Activated naive CD4-positive, alpha-beta T cell treated with anti-CD3 and anti-CD28 coated beads, Interleukin-2, amount 50 U/mL, for 72 hours (primary cell): ENCODE data around the gene FAM185A. TPM values are rescaled to one million over a fixed set of nuclear protein-coding genes. Genes with fewer than 3 reads are reported as not detected.

Experiments used
- ATAC-seq, 2 donors: fragments of 150-1000 bp; cut with Tn5 transposase; 2 replicates each; pipeline ENCODE4 v1.10.0; 2021; ENCODE audit warnings: mild to moderate bottlenecking in 2 of 2, moderate library complexity in 2 of 2
- DNase-seq, 2 donors: peaks; one replicate each; pipeline ENCODE4 v3.0.0; 2021 to 2022; ENCODE audit warnings: low spot score in 2 of 2
- H3K27ac Mint-ChIP-seq, 2 donors: one replicate each; pipeline ENCODE4 v1.8.0; 2022; ENCODE audit warnings: mild to moderate bottlenecking in 2 of 2, mixed read lengths in 2 of 2
- H3K36me3 Mint-ChIP-seq, 2 donors: one replicate each; pipeline ENCODE4 v1.8.0; 2022; ENCODE audit warnings: mixed read lengths in 2 of 2
- H3K9me3 Mint-ChIP-seq, 2 donors: one replicate each; pipeline ENCODE4 v1.8.0; 2022; ENCODE audit warnings: mixed read lengths in 2 of 2
- total RNA-seq, 2 donors: library from RNA; stranded (reverse); gene quantifications; one replicate each; pipeline ENCODE4 v1.2.3, GENCODE V29; 2022

Gene FAM185A
- total RNA-seq, 2 donors from 2014 or later: 5.7 to 9.2 TPM

DNA sequence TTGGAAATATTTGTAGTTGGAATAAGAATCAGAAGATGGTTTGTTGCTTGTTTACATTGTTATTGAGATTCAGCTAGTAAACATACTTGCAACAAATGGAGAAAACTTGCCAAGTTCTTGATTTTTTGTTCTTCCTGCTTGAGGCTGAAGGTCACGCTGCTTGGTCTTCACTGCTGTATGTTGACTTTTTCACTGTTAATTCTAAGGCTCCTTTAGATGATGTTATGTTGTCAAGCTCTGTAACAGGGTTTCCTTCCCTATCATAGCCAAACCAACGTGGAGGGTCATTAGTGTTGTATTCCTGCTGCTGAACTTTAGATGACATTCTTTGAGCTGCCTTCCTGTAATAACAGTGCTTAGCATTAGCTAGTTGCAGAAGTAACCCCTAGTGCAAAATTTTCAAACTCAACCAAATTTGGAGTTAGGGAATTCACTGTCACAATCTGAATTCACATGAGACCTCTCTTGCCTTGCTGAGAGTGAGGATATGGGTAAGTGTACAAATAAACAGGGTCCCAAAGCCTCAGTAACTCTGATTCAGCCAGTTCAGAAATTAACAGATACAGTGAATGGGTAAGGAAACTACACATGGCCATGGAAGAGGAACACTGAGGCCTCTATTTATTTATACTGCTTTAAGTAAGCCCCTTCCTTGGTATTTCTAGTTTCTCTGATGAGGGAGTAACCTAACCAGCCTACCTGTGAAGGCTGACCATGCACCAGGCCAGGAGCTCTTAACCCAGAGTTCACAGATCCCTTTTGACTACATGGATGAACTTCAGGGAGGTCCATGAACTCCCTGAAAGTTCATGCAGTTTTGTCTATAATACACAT is 64.6 kb downstream of the FAM185A start:
- Mint-ChIP-seq H3K27ac (peak overlapping the region in 1 of 2 donors; percentile 30), H3K36me3 (no peaks in the 10 kb centered on the region), H3K9me3 (no peaks in the 10 kb centered on the region)
- ATAC-seq (peak; percentile 26 to 43), DNase-seq (no peak)

DNA sequence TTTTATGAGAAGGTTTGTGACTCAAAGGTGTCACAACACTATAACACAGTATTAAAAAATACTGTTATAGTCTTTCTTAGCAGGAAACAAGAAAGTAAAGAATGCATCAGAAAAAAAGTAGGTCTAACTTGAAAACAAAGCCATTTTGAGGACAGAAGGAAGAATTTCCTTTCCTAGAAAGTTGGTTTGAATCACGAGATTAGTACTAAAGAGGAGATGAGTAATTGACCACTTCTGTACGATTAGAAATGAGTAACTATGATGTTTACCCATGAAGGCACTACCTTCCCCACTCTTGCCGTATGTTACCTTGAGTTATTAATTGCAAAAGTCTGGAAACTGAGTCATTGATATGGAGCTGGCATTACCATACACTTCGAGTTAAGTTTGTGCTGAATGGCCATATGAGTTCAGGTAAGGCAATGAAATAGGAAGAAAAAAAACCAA is 65.2 kb downstream of the FAM185A start:
- Mint-ChIP-seq H3K27ac (peak overlapping the region in 1 of 2 donors; percentile 30), H3K36me3 (no peaks in the 10 kb centered on the region), H3K9me3 (no peaks in the 10 kb centered on the region)
- DNase-seq (no peak), ATAC-seq (peak; percentile 95 to 97)

DNA sequence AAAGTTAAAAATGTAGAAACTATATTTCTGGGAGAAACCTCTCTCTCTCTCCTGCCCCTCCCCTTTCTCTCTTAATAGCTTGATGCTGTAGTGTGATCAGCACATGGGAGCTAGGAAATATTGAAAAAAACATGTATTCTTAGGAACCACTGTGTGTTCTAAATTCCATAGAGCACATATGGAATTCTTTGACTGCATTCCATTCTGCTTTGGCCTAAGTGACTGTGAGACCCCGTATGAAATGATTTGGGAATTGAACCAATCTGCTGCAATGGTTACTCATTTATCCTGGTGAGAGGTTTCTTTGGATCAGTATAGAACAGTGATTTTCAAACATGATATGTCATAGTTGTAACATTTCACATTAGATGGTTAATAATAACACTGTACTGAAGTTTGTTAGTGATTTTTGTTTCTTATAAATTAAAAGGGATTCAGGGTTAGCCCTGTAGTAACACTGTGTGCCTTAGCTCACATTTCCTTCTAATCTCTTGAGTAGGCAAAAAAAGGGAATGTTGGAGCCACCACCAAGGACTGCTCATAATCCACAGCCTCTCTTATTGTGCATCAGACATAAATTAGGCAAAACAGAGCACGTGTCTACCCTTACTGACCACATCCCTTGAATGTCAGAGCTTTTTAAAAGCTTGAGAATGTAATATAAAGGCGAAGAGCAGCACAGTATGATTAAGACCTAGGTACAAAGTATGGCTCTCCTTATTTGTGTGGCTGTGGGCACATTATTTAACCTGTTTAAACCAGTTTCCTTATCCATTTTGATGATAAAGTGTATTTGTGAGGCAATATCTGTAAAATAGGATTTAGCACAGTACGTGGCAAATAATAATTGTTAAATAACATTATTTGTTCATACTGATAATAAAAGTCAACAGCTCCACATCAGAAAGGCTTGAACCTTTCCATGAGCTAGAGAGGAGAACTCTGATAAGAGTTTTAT is 69.1 kb downstream of the FAM185A start:
- Mint-ChIP-seq H3K27ac (no peak overlapping the region), H3K9me3 (no peaks in the 10 kb centered on the region), H3K36me3 (no peaks in the 10 kb centered on the region)
- ATAC-seq: no peak
- no peak for DNase-seq

DNA sequence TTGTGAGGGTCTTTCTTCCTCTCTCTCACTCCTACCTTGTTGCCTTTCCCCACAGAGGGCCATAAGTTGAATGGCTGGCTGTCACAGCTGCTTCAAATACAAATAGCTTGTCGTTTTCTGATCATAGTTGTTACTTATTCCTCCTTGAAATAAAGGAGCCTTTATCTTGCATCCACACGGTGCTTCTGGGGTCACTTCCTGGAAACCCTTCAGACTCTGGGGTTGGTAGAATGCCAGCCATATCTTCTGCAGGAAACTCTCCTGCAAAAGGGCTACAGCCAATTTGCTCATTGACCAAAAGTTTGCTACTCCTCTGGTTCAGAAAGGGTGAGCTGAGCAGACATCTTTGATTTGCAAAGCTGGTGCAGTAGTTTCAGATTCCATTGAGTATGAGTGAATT is 70.4 kb downstream of the FAM185A start:
- H3K36me3 Mint-ChIP-seq: no peaks in the 10 kb centered on the region
- no peak overlapping the region for H3K27ac Mint-ChIP-seq
- DNase-seq (no peak), ATAC-seq (no peak)
- H3K9me3 Mint-ChIP-seq: no peaks in the 10 kb centered on the region

DNA sequence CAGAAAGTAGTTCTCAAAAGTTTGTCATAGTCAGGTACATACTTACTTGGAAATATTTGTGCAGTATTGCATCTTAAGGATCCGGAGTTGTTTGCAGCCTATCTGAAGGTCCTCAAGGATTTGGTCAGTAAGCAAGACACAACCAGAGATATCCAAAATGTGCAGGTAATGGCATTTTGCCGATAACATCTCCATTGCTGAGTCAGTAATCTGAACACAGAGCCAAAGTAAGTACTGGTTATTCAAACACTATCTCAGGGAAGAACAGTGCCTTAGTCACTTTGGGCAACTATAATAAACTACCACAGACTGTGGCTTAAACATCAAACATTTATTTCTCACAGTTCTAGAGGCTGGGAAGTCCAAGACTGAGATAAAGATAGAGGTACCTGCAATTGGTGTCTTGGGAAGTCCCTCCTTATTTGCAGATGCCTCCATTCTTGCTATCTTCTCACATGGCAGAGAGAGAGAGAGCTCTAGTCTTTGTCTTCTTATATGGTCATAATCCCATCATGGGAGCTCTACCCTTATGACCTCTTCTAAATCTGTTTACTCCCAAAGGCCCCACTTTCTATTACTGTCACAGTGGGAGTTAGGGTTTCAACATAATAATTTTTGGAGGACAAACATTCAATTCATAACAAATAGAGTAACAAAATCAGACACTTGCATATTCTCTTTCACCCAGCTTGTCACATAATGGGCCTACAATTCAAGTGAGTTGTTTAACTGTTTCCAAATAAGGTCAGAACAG is 73.4 kb downstream of the FAM185A start:
- no peak overlapping the region for H3K27ac Mint-ChIP-seq
- H3K9me3 Mint-ChIP-seq: no peaks in the 10 kb centered on the region
- ATAC-seq (no peak), DNase-seq (no peak)
- H3K36me3 Mint-ChIP-seq: peaks cover 0 to 3% of the 10 kb centered on the region in 2 donors

DNA sequence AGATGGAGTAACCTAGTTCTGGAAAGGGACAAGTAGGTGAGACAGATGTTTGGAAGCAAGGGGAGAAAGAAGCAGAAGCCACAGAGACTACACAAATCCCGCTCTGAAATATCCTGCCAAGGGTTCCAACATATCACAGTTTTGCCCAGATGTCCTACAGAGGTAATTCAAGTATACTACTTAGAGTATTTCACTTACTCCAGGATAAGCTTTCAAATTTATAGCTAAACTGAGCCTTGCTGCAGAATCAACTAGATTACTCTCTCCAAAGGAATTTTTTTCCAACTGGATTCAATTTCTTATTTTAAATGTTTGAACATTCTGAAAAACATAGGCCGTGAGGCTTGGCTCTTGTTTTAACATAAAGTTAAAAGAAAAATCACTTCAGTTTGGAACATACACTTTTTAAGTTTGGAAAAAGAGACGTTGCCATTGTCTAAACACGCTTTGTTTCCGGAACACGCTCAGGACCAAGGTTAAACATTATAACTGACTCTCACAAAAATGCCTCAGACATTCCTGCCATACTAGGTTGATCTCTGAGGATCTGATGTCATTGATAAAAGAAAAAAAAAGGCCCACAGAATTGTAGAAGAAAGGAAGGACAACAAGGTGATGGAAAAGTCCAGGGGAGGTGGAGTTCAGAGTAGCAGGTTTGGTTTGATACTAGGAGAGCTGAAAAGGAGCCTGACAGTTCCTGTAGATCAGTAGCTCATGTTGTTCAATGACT is 74.8 kb downstream of the FAM185A start:
- ATAC-seq (no peak), DNase-seq (no peak)
- Mint-ChIP-seq H3K36me3 (peaks cover 4 to 5% of the 10 kb centered on the region in 2 donors), H3K9me3 (no peaks in the 10 kb centered on the region), H3K27ac (no peak overlapping the region)

DNA sequence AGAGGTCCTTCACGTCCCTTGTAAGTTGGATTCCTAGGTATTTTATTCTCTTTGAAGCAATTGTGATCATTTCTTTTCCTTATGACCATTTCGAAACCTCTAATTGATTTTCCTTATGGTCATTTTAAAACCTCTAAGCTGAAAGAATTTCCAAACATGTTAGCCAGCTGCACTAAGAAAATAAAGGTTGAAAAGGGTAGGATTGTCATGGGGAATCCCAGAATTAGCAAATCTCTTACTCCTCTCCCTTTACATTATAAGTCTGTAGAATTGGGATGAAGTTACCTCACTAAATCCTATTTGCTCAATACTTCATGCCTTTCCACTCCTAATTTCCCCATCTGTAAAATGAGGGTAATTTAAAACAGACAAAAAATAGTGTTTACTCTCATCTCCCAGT is 79.5 kb downstream of the FAM185A start:
- peaks cover 5 to 13% of the 10 kb centered on the region in 2 donors for H3K36me3 Mint-ChIP-seq
- H3K9me3 Mint-ChIP-seq: no peaks in the 10 kb centered on the region
- DNase-seq (no peak), ATAC-seq (no peak)
- H3K27ac Mint-ChIP-seq: no peak overlapping the region

DNA sequence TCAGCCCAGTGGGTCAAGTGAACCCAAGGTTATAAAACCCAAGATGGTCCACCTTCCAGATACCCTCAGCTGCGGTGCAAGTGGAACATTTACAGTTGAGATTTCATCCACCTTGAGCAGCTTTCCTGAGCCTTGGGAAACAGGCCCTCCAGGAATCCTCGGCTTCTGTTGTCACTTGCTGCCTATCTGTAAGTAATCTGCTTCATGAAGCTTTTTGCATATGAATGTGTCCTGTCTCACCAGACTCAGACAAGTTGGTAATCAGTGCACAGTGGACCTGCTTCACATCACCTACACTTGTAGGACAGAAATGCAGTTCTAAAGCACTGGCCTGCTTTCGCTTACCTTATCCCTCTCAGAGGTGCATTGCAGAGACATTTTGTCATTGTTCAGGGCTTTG is 80.3 kb downstream of the FAM185A start:
- Mint-ChIP-seq H3K9me3 (no peaks in the 10 kb centered on the region), H3K36me3 (peaks cover 5 to 13% of the 10 kb centered on the region in 2 donors), H3K27ac (no peak overlapping the region)
- ATAC-seq: no peak
- no peak for DNase-seq

DNA sequence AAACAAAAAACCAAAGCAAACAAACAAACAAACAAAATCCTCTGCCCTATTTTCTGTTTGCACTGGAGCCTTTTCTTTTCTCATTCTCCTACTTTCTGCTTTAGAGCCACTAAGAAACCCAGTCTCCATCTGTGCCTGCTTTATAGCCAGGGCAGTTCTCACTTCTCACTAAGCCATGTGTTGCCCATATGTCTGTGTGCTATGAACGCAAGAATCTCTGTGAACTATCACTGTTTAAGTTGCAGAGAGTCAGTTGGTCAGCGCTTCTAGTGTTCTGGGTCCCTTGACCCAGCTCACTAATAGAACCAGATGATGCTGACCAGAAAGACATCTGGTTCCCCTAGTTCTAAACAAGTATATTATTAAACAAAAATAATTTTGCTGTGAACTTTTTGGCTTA is 81.4 kb downstream of the FAM185A start:
- ATAC-seq (no peak), DNase-seq (no peak)
- Mint-ChIP-seq H3K27ac (no peak overlapping the region), H3K9me3 (no peaks in the 10 kb centered on the region), H3K36me3 (peaks cover 5 to 13% of the 10 kb centered on the region in 2 donors)

DNA sequence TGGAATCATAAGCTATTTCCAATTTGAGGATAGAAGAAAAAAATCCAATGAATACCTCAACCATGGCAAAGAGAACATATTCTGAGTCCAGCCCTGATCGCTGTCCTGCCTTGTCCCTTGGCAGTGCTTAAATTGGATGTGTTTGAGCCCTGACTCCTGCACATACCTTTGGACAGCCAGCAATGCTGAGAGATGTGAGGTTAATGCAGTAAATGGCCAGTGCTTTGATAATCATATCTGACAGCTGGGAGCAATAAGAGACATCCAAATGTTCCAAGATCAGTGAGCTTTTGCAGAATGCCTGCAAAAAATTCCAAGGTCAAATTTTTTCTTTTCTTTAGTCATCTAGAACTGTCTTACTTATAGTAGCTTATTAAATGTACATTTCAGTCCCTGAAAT is 83.9 kb downstream of the FAM185A start:
- no peak for DNase-seq
- Mint-ChIP-seq H3K36me3 (peaks cover 16 to 17% of the 10 kb centered on the region in 2 donors), H3K27ac (no peak overlapping the region), H3K9me3 (no peaks in the 10 kb centered on the region)
- ATAC-seq: no peak

DNA sequence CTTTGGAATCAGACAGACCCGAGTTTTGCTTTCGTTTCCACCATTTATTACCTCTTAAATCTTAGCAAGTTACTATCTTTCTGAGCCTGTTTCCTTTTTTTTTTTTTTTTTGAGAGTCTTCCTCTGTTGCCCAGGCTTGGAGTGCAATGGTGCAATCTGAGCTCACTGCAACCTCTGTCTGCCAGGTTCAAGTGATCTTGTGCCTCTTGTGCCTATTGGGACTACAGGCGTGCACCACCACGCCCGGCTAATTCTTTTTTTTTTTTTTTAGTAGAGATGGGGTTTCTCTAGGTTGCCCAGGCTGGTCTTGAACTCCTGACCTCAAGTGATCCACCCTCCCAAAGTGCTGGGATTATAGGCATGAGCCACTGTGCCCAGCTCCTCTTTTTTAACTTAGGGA is 84.5 kb downstream of the FAM185A start:
- Mint-ChIP-seq H3K9me3 (no peaks in the 10 kb centered on the region), H3K27ac (no peak overlapping the region), H3K36me3 (peaks cover 18 to 22% of the 10 kb centered on the region in 2 donors)
- DNase-seq (no peak), ATAC-seq (no peak)

DNA sequence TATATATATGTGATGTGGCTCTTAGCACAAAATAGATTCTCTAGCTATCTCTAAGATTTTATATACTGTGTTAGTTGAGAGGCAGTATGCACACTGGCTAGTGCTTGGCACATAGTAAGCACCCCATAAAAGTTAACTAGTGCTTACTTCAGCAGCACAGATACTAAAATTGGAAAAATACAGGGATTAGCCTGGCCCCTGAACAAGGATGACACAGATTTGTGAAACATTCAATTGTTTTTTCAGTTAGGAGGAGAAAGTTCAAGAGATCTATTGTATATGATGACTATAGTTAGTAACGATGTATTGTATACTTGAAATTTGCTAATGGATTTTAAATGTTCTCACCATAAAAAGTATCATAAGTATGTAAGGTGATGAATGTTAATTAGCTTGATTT is 85.7 kb downstream of the FAM185A start:
- DNase-seq (no peak), ATAC-seq (peak in 1 of 2 donors; percentile 5)
- peaks cover 18% of the 10 kb centered on the region in 2 donors for H3K36me3 Mint-ChIP-seq
- no peak overlapping the region for H3K27ac Mint-ChIP-seq
- no peaks in the 10 kb centered on the region for H3K9me3 Mint-ChIP-seq

DNA sequence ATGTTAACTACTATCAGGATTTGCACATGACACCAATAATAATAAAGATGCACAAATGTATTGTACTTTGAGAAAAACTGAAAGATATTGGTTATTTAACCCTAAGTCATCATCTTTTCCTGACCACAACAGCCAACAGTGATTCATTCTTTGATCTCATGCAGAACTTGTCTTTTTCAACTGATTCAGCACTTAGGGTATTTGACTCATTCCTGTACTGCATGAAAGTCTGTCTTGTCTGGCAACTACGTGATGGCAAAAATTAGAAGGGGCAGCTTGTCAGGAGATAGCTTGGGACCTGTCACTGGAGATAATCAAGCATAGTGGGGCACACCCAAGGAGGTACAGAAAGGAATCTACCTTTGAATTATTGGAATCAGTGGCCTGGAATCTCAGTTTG is 86.2 kb downstream of the FAM185A start:
- DNase-seq (peak in 1 of 2 donors; percentile 35), ATAC-seq (peak; percentile 97 to 99)
- Mint-ChIP-seq H3K36me3 (peaks cover 15 to 18% of the 10 kb centered on the region in 2 donors), H3K9me3 (no peaks in the 10 kb centered on the region), H3K27ac (no peak overlapping the region)

DNA sequence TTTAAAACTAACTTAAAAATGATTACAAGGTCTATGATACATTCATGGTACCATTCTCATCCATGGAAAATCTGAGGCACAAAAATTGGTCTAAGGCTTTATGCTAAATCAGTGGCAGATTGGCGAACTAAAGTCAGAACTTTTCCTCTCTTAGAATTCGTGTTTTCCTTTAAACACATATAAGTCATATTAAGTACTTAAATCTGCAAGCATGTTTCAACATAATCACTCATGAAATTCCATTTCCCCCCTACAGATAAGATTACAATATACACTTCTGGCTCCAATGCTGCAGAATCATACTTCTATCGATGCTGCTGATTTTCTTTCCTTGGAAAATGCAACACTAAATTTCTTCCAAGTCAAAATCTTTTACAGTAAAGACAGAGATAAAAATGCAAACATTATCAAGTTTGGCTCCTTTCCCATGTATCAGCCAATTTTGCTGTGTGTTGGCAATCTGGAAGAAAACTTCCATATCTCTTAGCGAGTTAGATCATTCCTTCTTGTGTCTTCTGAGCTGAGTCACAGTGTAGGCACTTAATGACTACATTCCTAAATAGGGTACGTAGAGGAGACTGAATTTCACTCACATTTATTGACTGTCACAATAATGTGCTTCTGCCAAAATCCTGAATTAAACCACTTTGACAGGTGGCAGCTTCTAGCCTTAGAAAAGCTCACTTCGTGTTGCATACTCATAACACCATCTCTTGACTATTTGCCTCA is 87.6 kb downstream of the FAM185A start:
- H3K9me3 Mint-ChIP-seq: no peaks in the 10 kb centered on the region
- no peak overlapping the region for H3K27ac Mint-ChIP-seq
- ATAC-seq (no peak), DNase-seq (no peak)
- peaks cover 13 to 18% of the 10 kb centered on the region in 2 donors for H3K36me3 Mint-ChIP-seq

DNA sequence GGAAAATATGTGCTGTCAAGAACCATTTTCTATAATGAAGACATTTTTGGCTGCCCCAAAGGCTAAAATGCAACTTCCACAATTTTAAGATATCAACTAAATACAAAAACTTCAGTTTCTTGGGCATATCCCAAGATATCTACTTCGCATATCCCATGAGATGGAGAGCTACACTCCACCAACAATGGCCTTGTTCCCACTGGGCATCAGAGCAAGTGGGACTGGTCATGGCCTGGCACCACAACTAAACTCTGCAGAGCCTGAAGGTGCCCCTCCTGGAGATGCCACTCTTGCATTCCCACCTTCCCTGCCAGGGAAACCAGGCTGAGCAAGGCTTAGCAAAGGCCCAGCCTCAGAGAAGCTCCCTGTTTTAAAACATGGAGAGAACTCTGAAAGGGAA is 88.2 kb downstream of the FAM185A start:
- Mint-ChIP-seq H3K9me3 (no peaks in the 10 kb centered on the region), H3K36me3 (peaks cover 13 to 18% of the 10 kb centered on the region in 2 donors), H3K27ac (no peak overlapping the region)
- no peak for ATAC-seq
- no peak for DNase-seq
